Measurements from ENCODE around the gene TUFM. TPM values are rescaled to one million over a fixed set of nuclear protein-coding genes. Genes with fewer than 3 reads are reported as not detected.

TUFM gene
- total RNA-seq, 1 experiment from 2014 or later, result 296 TPM

- Mint-ChIP-seq H3K27me3 (ENCODE audit: low read depth) (no peaks in the 10 kb centered on the region), H3K36me3 (peaks cover 55% of the 10 kb centered on the region), H3K4me1 (no peaks in the 10 kb centered on the region), H3K9me3 (no peaks in the 10 kb centered on the region), H3K4me3 (no peak overlapping the region), H3K27ac (peak overlapping the region; percentile 40)
- ChIA-PET POLR2A (interaction anchor here (2.0 kb wide), 1 partner anchor 10 kb away, joined by 6 read pairs; no protein-coding TSS in a partner anchor), CTCF (interaction anchor here (0.6 to 1.9 kb wide), 4 partner anchors 8 to 107 kb away, joined by 3 to 10 read pairs (median 3); partner anchors contain the start of gene TUFM)
- TF ChIP-seq ZNF263 (CRISPR knock-in tag; IDR thresholded peaks at IDR 0.05; ENCODE audit: low read depth) (no peak), IRF2 (CRISPR knock-in tag; IDR thresholded peaks at IDR 0.05; ENCODE audit: borderline replicate concordance, low read depth) (no peak), IRF1 (CRISPR knock-in tag; IDR thresholded peaks at IDR 0.05) (no peak), MAX (CRISPR knock-in tag; IDR thresholded peaks at IDR 0.05) (no peak), E2F1 (CRISPR knock-in tag; IDR thresholded peaks at IDR 0.05) (no peak), ZNF281 (CRISPR knock-in tag; IDR thresholded peaks at IDR 0.05) (no peak), KAT7 (CRISPR knock-in tag; IDR thresholded peaks at IDR 0.05; ENCODE audit: borderline replicate concordance) (no peak), CBFB (CRISPR knock-in tag; IDR thresholded peaks at IDR 0.05; ENCODE audit: low read depth) (no peak), ZNF121 (CRISPR knock-in tag; IDR thresholded peaks at IDR 0.05) (no peak), JUN (CRISPR knock-in tag; IDR thresholded peaks at IDR 0.05) (no peak), ZNF671 (CRISPR knock-in tag; IDR thresholded peaks at IDR 0.05) (no peak), ETV6 (CRISPR knock-in tag; IDR thresholded peaks at IDR 0.05) (no peak)
- no peak for DNase-seq (ENCODE audit: low spot score)
- ATAC-seq, result no peak
Measured at GRCh38 chr16:28837672-28838557, 8.2 kb downstream of the TUFM start.

GRCh38 chr16:28836761-28837064 is 9.4 kb downstream of the TUFM start:
- no peak overlapping the region for H3K4me3 Mint-ChIP-seq
- DNase-seq (ENCODE audit: low spot score), result no peak
- peak; percentile 8; the same call in 1 of the 2 replicates for ATAC-seq
- no peaks in the 10 kb centered on the region for H3K27me3 Mint-ChIP-seq (ENCODE audit: low read depth)
- peaks cover 56% of the 10 kb centered on the region for H3K36me3 Mint-ChIP-seq
- H3K4me1 Mint-ChIP-seq, result no peaks in the 10 kb centered on the region
- no peak overlapping the region for H3K27ac Mint-ChIP-seq
- no peaks in the 10 kb centered on the region for H3K9me3 Mint-ChIP-seq
- CTCF ChIA-PET, result interaction anchor here (1.9 kb wide), 1 partner anchor 10 kb away, joined by 10 read pairs; the partner anchor contains the start of gene TUFM
- POLR2A ChIA-PET, result interaction anchor here (0.6 to 2.0 kb wide), 2 partner anchors 9 to 1205 kb away, joined by 3 to 6 read pairs; no protein-coding TSS in a partner anchor
- TF ChIP-seq E2F4 (CRISPR knock-in tag; IDR thresholded peaks at IDR 0.05; ENCODE audit: borderline replicate concordance, low read depth) (no peak), MAX (CRISPR knock-in tag; IDR thresholded peaks at IDR 0.05) (no peak), ARID4B (CRISPR knock-in tag; IDR thresholded peaks at IDR 0.05; ENCODE audit: borderline replicate concordance) (no peak), IRF2 (CRISPR knock-in tag; IDR thresholded peaks at IDR 0.05; ENCODE audit: borderline replicate concordance, low read depth) (no peak), NFATC4 (CRISPR knock-in tag; IDR thresholded peaks at IDR 0.05) (no peak), EMX1 (CRISPR knock-in tag; IDR thresholded peaks at IDR 0.05) (no peak), USF1 (CRISPR knock-in tag; IDR thresholded peaks at IDR 0.05) (no peak), CREM (CRISPR knock-in tag; IDR thresholded peaks at IDR 0.05) (no peak), GRHL2 (CRISPR knock-in tag; IDR thresholded peaks at IDR 0.05; ENCODE audit: insufficient replicate concordance, severe bottlenecking) (no peak), ZNF416 (CRISPR knock-in tag; IDR thresholded peaks at IDR 0.05) (no peak)

Measured in WTC11 (cell line).